WTC11 (cell line): ENCODE measurements around the gene SUSD4. TPM values are rescaled to one million over a fixed set of nuclear protein-coding genes. Genes with fewer than 3 reads are reported as not detected.

Source experiments
- ATAC-seq: fragments of 200-7000 bp; cut with Tn5 transposase; 2 replicates; pipeline ENCODE4 v1.10.0; 2021; ENCODE audit warnings: mild to moderate bottlenecking, moderate library complexity
- CTCF ChIA-PET: fragments of 300-600 bp; sonication (Branson Sonifier 250); formaldehyde crosslinking; loops from one replicate; lab custom pipeline; 2021; ENCODE audit warnings: antibody characterized with exemption; lab: Charles Lee
- POLR2A ChIA-PET: fragments of 350-600 bp; sonication (Branson Sonifier 250); formaldehyde crosslinking; loops from one replicate; lab custom pipeline; 2021; ENCODE audit warnings: antibody characterized with exemption; lab: Charles Lee
- DNase-seq: peaks from one replicate; pipeline ENCODE4 v3.0.0; 2021; ENCODE audit warnings: low spot score
- H3K27ac Mint-ChIP-seq: 2 replicates; pipeline ENCODE4 v1.8.0; 2021; ENCODE audit warnings: mixed read lengths
- H3K27me3 Mint-ChIP-seq: 2 replicates; pipeline ENCODE4 v1.8.0; 2021; ENCODE audit warnings: low read depth, mild to moderate bottlenecking, moderate library complexity, mixed read lengths
- H3K36me3 Mint-ChIP-seq: 2 replicates; pipeline ENCODE4 v1.8.0; 2021; ENCODE audit warnings: mixed read lengths
- H3K4me1 Mint-ChIP-seq: 2 replicates; pipeline ENCODE4 v1.8.0; 2022; ENCODE audit warnings: mixed read lengths
- H3K4me3 Mint-ChIP-seq: 2 replicates; pipeline ENCODE4 v1.8.0; 2021; ENCODE audit warnings: mild to moderate bottlenecking, moderate library complexity, mixed read lengths
- H3K9me3 Mint-ChIP-seq: 2 replicates; pipeline ENCODE4 v1.8.0; 2021; ENCODE audit warnings: mixed read lengths
- ARID4B ChIP-seq: sonication (generic); formaldehyde crosslinking; IDR thresholded peaks from 2 replicates; pipeline ENCODE4 v1.8.0; 2023; ENCODE audit warnings: missing genetic modification reagents, mild to moderate bottlenecking, borderline replicate concordance
- CBFB ChIP-seq: sonication (generic); formaldehyde crosslinking; IDR thresholded peaks from 2 replicates; pipeline ENCODE4 v1.8.1; 2022; ENCODE audit warnings: mild to moderate bottlenecking, low read depth, missing genetic modification reagents
- CREB1 ChIP-seq: sonication (generic); formaldehyde crosslinking; IDR thresholded peaks from 2 replicates; pipeline ENCODE4 v1.8.0; 2023; ENCODE audit warnings: mild to moderate bottlenecking, missing genetic modification reagents
- GRHL2 ChIP-seq: fragments of 250-450 bp; sonication (Bioruptor Pico); IDR thresholded peaks from 2 replicates; pipeline ENCODE4 v1.8.0; 2022; ENCODE audit warnings: mild to moderate bottlenecking, moderate library complexity; ENCODE audit not compliant: insufficient replicate concordance, severe bottlenecking
- MXD4 ChIP-seq: fragments of 250-450 bp; sonication (Bioruptor Pico); IDR thresholded peaks from 2 replicates; pipeline ENCODE4 v1.8.0; 2021; ENCODE audit warnings: mild to moderate bottlenecking, moderate library complexity, borderline replicate concordance
- MYBL2 ChIP-seq: sonication (generic); formaldehyde crosslinking; IDR thresholded peaks from 2 replicates; pipeline ENCODE4 v1.8.1; 2023; ENCODE audit warnings: mild to moderate bottlenecking, moderate library complexity, missing genetic modification reagents
- NFE2L1 ChIP-seq: sonication (generic); formaldehyde crosslinking; IDR thresholded peaks from 2 replicates; pipeline ENCODE4 v1.8.1; 2023; ENCODE audit warnings: missing genetic modification reagents
- NFYB ChIP-seq: sonication (generic); formaldehyde crosslinking; conservative IDR thresholded peaks from 2 replicates; pipeline ENCODE4 v1.8.0; 2022; ENCODE audit warnings: low read depth, missing genetic modification reagents
- NR1H2 ChIP-seq: sonication (generic); formaldehyde crosslinking; IDR thresholded peaks from 2 replicates; pipeline ENCODE4 v1.9.0; 2021; ENCODE audit warnings: mild to moderate bottlenecking, moderate library complexity, missing genetic modification reagents
- OVOL2 ChIP-seq: fragments of 250-450 bp; sonication (Bioruptor Pico); IDR thresholded peaks from 2 replicates; pipeline ENCODE4 v1.9.0; 2021; ENCODE audit warnings: mild to moderate bottlenecking, borderline replicate concordance
- RORB ChIP-seq: fragments of 250-450 bp; sonication (Bioruptor Pico); IDR thresholded peaks from 2 replicates; pipeline ENCODE4 v1.9.0; 2021; ENCODE audit warnings: mild to moderate bottlenecking
- TCF7 ChIP-seq: sonication (generic); formaldehyde crosslinking; IDR thresholded peaks from 2 replicates; pipeline ENCODE4 v1.8.0; 2022; ENCODE audit warnings: mild to moderate bottlenecking, low read depth, missing genetic modification reagents, moderate library complexity
- TEAD4 ChIP-seq: sonication (generic); formaldehyde crosslinking; IDR thresholded peaks from 2 replicates; pipeline ENCODE4 v1.8.0; 2022; ENCODE audit warnings: mild to moderate bottlenecking, missing genetic modification reagents
- ZBTB21 ChIP-seq: sonication (generic); formaldehyde crosslinking; IDR thresholded peaks from 2 replicates; pipeline ENCODE4 v1.8.1; 2023; ENCODE audit warnings: mild to moderate bottlenecking, missing genetic modification reagents, borderline replicate concordance
- ZNF138 ChIP-seq: sonication (generic); formaldehyde crosslinking; conservative IDR thresholded peaks from 2 replicates; pipeline ENCODE4 v1.8.1; 2022; ENCODE audit warnings: mild to moderate bottlenecking, moderate library complexity, missing genetic modification reagents
- total RNA-seq: library from RNA; stranded (reverse); gene quantifications from 3 replicates; pipeline ENCODE4 v1.2.3, GENCODE V29; 2021
- TF ChIP-seq, protein P1 (sequence below): fragments of 250-450 bp; sonication (Bioruptor Pico); IDR thresholded peaks from 2 replicates; pipeline ENCODE4 v1.9.0; 2021; ENCODE audit warnings: moderate library complexity, mild to moderate bottlenecking, inconsistent platforms, borderline replicate concordance
- TF ChIP-seq, protein P2 (sequence below): sonication (generic); formaldehyde crosslinking; IDR thresholded peaks from 2 replicates; pipeline ENCODE4 v1.8.0; 2022; ENCODE audit warnings: mild to moderate bottlenecking, missing genetic modification reagents
- TF ChIP-seq, protein P3 (sequence below): fragments of 250-450 bp; sonication (Bioruptor Pico); IDR thresholded peaks from 2 replicates; pipeline ENCODE4 v1.9.0; 2021; ENCODE audit warnings: mild to moderate bottlenecking
- TF ChIP-seq, protein P4 (sequence below): sonication (generic); formaldehyde crosslinking; conservative IDR thresholded peaks from 2 replicates; pipeline ENCODE4 v1.8.1; 2022; ENCODE audit warnings: mild to moderate bottlenecking, missing genetic modification reagents
- TF ChIP-seq, protein P5 (sequence below): sonication (generic); formaldehyde crosslinking; IDR thresholded peaks from 2 replicates; pipeline ENCODE4 v1.8.1; 2022; ENCODE audit warnings: low read depth, mild to moderate bottlenecking, moderate library complexity, missing genetic modification reagents, borderline replicate concordance
- TF ChIP-seq, protein P6 (sequence below): sonication (generic); formaldehyde crosslinking; IDR thresholded peaks from 2 replicates; pipeline ENCODE4 v1.8.0; 2022; ENCODE audit warnings: mild to moderate bottlenecking, missing genetic modification reagents

Gene SUSD4
- total RNA-seq, 1 experiment from 2014 or later = 1.8 TPM

- TF ChIP-seq, protein P1, sequence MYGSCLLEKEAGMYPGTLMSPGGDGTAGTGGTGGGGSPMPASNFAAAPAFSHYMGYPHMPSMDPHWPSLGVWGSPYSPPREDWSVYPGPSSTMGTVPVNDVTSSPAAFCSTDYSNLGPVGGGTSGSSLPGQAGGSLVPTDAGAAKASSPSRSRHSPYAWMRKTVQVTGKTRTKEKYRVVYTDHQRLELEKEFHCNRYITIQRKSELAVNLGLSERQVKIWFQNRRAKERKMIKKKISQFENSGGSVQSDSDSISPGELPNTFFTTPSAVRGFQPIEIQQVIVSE (CRISPR knock-in tag) = no peak
- TF ChIP-seq MXD4 (CRISPR knock-in tag) (no peak), MYBL2 (CRISPR knock-in tag) (no peak), ARID4B (CRISPR knock-in tag) (no peak)
- TF ChIP-seq, protein P2, sequence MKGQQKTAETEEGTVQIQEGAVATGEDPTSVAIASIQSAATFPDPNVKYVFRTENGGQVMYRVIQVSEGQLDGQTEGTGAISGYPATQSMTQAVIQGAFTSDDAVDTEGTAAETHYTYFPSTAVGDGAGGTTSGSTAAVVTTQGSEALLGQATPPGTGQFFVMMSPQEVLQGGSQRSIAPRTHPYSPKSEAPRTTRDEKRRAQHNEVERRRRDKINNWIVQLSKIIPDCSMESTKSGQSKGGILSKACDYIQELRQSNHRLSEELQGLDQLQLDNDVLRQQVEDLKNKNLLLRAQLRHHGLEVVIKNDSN (CRISPR knock-in tag) = no peak
- TF ChIP-seq, protein P3, sequence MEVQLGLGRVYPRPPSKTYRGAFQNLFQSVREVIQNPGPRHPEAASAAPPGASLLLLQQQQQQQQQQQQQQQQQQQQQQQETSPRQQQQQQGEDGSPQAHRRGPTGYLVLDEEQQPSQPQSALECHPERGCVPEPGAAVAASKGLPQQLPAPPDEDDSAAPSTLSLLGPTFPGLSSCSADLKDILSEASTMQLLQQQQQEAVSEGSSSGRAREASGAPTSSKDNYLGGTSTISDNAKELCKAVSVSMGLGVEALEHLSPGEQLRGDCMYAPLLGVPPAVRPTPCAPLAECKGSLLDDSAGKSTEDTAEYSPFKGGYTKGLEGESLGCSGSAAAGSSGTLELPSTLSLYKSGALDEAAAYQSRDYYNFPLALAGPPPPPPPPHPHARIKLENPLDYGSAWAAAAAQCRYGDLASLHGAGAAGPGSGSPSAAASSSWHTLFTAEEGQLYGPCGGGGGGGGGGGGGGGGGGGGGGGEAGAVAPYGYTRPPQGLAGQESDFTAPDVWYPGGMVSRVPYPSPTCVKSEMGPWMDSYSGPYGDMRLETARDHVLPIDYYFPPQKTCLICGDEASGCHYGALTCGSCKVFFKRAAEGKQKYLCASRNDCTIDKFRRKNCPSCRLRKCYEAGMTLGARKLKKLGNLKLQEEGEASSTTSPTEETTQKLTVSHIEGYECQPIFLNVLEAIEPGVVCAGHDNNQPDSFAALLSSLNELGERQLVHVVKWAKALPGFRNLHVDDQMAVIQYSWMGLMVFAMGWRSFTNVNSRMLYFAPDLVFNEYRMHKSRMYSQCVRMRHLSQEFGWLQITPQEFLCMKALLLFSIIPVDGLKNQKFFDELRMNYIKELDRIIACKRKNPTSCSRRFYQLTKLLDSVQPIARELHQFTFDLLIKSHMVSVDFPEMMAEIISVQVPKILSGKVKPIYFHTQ = no peak
These were observed 26.7 kb downstream of the SUSD4 start (continued) for GRCh38 chr1:223337174-223337869.

GRCh38 chr1:223334156-223334555, 29.8 kb downstream of the SUSD4 start:
- H3K27ac Mint-ChIP-seq = no peak overlapping the region
- ATAC-seq = no peak
- TF ChIP-seq ZBTB21 (CRISPR knock-in tag) (no peak), NFYB (CRISPR knock-in tag) (no peak), NR1H2 (CRISPR knock-in tag) (no peak), GRHL2 (CRISPR knock-in tag) (no peak), NFE2L1 (CRISPR knock-in tag) (no peak), RORB (no peak), TEAD4 (CRISPR knock-in tag) (no peak), MXD4 (CRISPR knock-in tag) (no peak), TCF7 (no peak), CREB1 (CRISPR knock-in tag) (no peak), CBFB (CRISPR knock-in tag) (no peak), OVOL2 (CRISPR knock-in tag) (no peak), ZNF138 (CRISPR knock-in tag) (no peak)
- TF ChIP-seq, protein P4, sequence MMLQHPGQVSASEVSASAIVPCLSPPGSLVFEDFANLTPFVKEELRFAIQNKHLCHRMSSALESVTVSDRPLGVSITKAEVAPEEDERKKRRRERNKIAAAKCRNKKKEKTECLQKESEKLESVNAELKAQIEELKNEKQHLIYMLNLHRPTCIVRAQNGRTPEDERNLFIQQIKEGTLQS (CRISPR knock-in tag) = no peak
- TF ChIP-seq, protein P1 (CRISPR knock-in tag) = no peak
- TF ChIP-seq, protein P5, sequence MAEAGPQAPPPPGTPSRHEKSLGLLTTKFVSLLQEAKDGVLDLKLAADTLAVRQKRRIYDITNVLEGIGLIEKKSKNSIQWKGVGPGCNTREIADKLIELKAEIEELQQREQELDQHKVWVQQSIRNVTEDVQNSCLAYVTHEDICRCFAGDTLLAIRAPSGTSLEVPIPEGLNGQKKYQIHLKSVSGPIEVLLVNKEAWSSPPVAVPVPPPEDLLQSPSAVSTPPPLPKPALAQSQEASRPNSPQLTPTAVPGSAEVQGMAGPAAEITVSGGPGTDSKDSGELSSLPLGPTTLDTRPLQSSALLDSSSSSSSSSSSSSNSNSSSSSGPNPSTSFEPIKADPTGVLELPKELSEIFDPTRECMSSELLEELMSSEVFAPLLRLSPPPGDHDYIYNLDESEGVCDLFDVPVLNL = no peak
- TF ChIP-seq, protein P6, sequence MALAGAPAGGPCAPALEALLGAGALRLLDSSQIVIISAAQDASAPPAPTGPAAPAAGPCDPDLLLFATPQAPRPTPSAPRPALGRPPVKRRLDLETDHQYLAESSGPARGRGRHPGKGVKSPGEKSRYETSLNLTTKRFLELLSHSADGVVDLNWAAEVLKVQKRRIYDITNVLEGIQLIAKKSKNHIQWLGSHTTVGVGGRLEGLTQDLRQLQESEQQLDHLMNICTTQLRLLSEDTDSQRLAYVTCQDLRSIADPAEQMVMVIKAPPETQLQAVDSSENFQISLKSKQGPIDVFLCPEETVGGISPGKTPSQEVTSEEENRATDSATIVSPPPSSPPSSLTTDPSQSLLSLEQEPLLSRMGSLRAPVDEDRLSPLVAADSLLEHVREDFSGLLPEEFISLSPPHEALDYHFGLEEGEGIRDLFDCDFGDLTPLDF (CRISPR knock-in tag) = no peak
- DNase-seq = no peak
- H3K4me1 Mint-ChIP-seq = no peaks in the 10 kb centered on the region; the same call in 1 of the 2 replicates
- H3K4me3 Mint-ChIP-seq = no peak overlapping the region
- ChIA-PET CTCF (no interaction called here), POLR2A (no interaction called here)
- H3K27me3 Mint-ChIP-seq = no peaks in the 10 kb centered on the region; the same call in 1 of the 2 replicates
- H3K9me3 Mint-ChIP-seq = no peaks in the 10 kb centered on the region
- H3K36me3 Mint-ChIP-seq = no peaks in the 10 kb centered on the region
